GM19455 (cell line): ENCODE measurements around the gene PRSS21.
A peak's percentile ranks its signal among the peaks of the same experiment; 100 is the strongest.

ENCODE experiments used
- ATAC-seq: cut with Tn5 transposase; IDR thresholded peaks from one replicate; pipeline ENCODE4 v1.9.1; 2021; ENCODE audit not compliant: unreplicated experiment

Gene PRSS21

GRCh38 chr16:2816751-2817339 is at the start of gene PRSS21:
Gene PRSS21 (plus strand): TSS chr16:2817237. CDS start chr16:2817269, 32 bp downstream.
- no peak for ATAC-seq

GRCh38 chr16:2767891-2768290 is 49.1 kb upstream of the PRSS21 start:
- no peak for ATAC-seq

- no peak for ATAC-seq
These were observed 48.5 kb upstream of the PRSS21 start for GRCh38 chr16:2768403-2769089.

GRCh38 chr16:2769100-2769529 is 47.9 kb upstream of the PRSS21 start:
- no peak for ATAC-seq

- ATAC-seq = no peak
These were observed 47.4 kb upstream of the PRSS21 start for GRCh38 chr16:2769675-2770056.

- ATAC-seq = no peak
These were observed 46.7 kb upstream of the PRSS21 start for GRCh38 chr16:2770057-2770951.

GRCh38 chr16:2771496-2772402 is 45.3 kb upstream of the PRSS21 start:
- ATAC-seq = no peak

- no peak for ATAC-seq
These were observed 43.7 kb upstream of the PRSS21 start for GRCh38 chr16:2773188-2773968.

- no peak for ATAC-seq
These were observed 42.7 kb upstream of the PRSS21 start for GRCh38 chr16:2774161-2774891.

- ATAC-seq = no peak
These were observed 41.8 kb upstream of the PRSS21 start for GRCh38 chr16:2775131-2775716.

- no peak for ATAC-seq
These were observed 41.1 kb upstream of the PRSS21 start for GRCh38 chr16:2775765-2776499.

- peak; percentile 35 for ATAC-seq
These were observed 40.4 kb upstream of the PRSS21 start for GRCh38 chr16:2776500-2777139.

- peak; percentile 63 for ATAC-seq
These were observed 39.7 kb upstream of the PRSS21 start, which contains the start of gene ELOB for GRCh38 chr16:2777231-2777902. Gene ELOB (minus strand): TSS chr16:2777280. CDS start chr16:2777239, 41 bp downstream.

GRCh38 chr16:2777903-2778629 is 39.0 kb upstream of the PRSS21 start:
- ATAC-seq = peak; percentile 6

GRCh38 chr16:2778630-2778958 is 38.4 kb upstream of the PRSS21 start:
- ATAC-seq = no peak

GRCh38 chr16:2779151-2779920 is 37.7 kb upstream of the PRSS21 start:
- no peak for ATAC-seq
